ENCODE data around the gene C17orf50. TPM values are rescaled to one million over a fixed set of nuclear protein-coding genes. Genes with fewer than 3 reads are reported as not detected.

Gene C17orf50
- total RNA-seq, 2 experiments from 2014 or later = not detected

DNA sequence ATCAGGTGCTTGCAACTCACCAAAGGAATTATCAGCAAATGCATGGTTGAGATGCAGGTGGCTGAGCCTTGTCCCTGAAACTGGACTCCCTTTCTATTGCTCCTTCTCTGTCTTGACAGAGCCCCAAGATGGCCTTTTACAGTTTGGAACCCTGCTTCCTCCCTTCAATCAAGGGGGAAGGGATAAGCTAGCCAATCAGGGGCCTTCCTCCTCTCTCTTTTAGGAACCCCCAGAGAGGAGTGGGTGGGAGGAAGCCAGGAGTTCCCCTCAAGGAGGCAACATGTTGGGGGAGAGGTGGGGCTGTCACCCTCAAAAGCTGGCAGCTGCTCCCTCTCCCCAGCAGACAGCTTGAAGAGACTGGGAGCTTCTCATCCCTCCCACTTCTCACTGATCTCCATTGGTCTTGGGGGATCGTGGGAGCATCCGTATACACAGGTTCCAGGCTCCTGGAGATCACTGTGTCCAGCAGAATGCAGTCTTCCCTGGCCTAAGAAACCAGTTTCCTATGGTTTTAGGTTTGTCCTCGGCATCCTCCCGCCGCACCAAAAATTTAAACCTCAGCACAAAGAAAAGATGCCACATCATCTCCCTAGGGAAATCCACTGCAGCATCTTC lies 22.1 kb upstream of the C17orf50 start:
- Mint-ChIP-seq H3K4me1 (ENCODE audit: low read depth) (peaks cover 7% of the 10 kb centered on the region), H3K36me3 (ENCODE audit: low read depth) (no peaks in the 10 kb centered on the region), H3K27me3 (peaks cover 25% of the 10 kb centered on the region), H3K4me3 (no peak overlapping the region), H3K9me3 (no peaks in the 10 kb centered on the region), H3K27ac (no peak overlapping the region)
- ATAC-seq (peak; percentile 43), DNase-seq (no peak)
- ChIA-PET POLR2A (no interaction called here), CTCF (interaction anchor here (0.7 to 2.4 kb wide), 3 partner anchors 10 to 125 kb away, joined by 3 to 15 read pairs (median 5); no protein-coding TSS in a partner anchor)
- no peak for TF ChIP-seq CTCF (IDR thresholded peaks at IDR 0.05)
- intact Hi-C loops (cut with micrococcal nuclease) = no loop called here

DNA sequence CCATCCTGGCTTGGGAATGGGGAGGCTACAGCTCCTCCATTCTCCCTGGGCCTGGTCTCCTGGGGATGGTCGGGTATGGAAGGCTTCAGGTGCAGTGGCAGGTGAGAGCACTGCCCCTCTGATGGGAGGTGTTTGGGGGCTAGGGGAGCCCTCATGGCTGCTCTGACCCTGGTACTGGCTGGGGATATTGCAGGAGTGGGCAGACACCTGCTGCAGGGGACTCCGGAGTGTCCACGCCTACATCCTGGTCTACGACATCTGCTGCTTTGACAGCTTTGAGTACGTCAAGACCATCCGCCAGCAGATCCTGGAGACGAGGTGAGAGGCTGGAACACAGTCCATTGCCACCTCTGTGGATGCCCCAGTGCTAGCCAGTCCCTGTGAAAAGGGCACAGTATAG lies 20.5 kb upstream of the C17orf50 start:
- DNase-seq = no peak
- ChIA-PET CTCF (interaction anchor here (0.7 to 2.4 kb wide), 6 partner anchors 8 to 759 kb away, joined by 3 to 15 read pairs (median 5); partner anchors contain the start of gene RASL10B), POLR2A (no interaction called here)
- Mint-ChIP-seq H3K4me3 (no peak overlapping the region), H3K27me3 (peaks cover 30% of the 10 kb centered on the region), H3K36me3 (ENCODE audit: low read depth) (no peaks in the 10 kb centered on the region), H3K27ac (no peak overlapping the region), H3K4me1 (ENCODE audit: low read depth) (peaks cover 7% of the 10 kb centered on the region), H3K9me3 (no peaks in the 10 kb centered on the region)
- intact Hi-C loops (cut with micrococcal nuclease) = loop anchor here (10.0 kb wide), 1 partner anchor 565 kb away; no protein-coding TSS in a partner anchor
- no peak for ATAC-seq
- TF ChIP-seq CTCF (IDR thresholded peaks at IDR 0.05) = no peak

DNA sequence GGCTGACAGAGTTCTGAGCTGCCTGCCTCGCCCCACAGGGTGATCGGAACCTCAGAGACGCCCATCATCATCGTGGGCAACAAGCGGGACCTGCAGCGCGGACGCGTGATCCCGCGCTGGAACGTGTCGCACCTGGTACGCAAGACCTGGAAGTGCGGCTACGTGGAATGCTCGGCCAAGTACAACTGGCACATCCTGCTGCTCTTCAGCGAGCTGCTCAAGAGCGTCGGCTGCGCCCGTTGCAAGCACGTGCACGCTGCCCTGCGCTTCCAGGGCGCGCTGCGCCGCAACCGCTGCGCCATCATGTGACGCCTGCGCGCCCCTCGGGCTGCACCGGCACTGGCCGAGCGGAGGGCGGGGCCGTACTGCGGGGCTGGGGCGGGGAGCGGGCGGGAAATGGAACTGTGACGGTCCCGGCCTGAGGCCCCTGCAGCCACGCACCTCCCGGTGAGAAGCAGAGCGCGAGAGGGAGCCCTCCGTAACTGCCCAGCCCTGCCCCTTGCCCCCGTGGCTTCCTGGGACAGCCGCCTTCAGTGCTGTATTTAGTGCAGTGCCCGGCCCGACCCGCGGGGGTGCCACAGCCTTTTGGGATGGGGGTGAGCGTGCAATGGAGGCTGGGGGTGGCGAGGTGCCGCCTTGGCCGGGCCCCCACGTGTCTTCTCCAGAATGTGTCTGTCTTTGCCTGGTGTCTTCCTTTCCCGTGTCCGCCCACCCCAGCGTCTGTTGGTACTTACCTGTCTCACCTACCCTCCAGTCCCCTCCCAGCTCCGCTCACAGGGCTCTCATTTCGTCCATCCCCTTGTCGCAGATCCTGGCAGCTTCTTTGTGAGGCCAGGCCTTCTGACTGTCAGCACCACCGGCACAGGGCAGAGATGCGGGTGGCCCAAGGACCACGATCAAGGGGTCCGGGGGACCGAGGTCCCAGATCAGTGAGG lies 19.4 kb upstream of the C17orf50 start:
- DNase-seq (peak; percentile 49), ATAC-seq (peak; percentile 79)
- Mint-ChIP-seq H3K4me3 (peak overlapping the region; percentile 54), H3K27ac (no peak overlapping the region), H3K36me3 (ENCODE audit: low read depth) (no peaks in the 10 kb centered on the region), H3K27me3 (peaks cover 30% of the 10 kb centered on the region), H3K4me1 (ENCODE audit: low read depth) (peaks cover 7% of the 10 kb centered on the region), H3K9me3 (no peaks in the 10 kb centered on the region)
- intact Hi-C loops (cut with micrococcal nuclease) = loop anchor here (10.0 kb wide), 1 partner anchor 566 kb away; no protein-coding TSS in a partner anchor
- CTCF ChIA-PET = interaction anchor here (0.8 to 1.5 kb wide), 3 partner anchors 10 to 23 kb away, joined by 3 to 5 read pairs (median 4); partner anchors contain the start of genes C17orf50 and RASL10B
- peak; percentile 24 for TF ChIP-seq CTCF (IDR thresholded peaks at IDR 0.05)
- POLR2A ChIA-PET = interaction anchor here (1.0 kb wide), 1 partner anchor 12 kb away, joined by 5 read pairs; no protein-coding TSS in a partner anchor

GRCh38 chr17:35742496-35742895 lies 18.2 kb upstream of the C17orf50 start:
- DNase-seq (no peak), ATAC-seq (no peak)
- peaks cover 9% of the 10 kb centered on the region for H3K4me1 Mint-ChIP-seq (ENCODE audit: low read depth)
- no peak for TF ChIP-seq CTCF (IDR thresholded peaks at IDR 0.05)
- H3K9me3 Mint-ChIP-seq = no peaks in the 10 kb centered on the region
- H3K27me3 Mint-ChIP-seq = peaks cover 32% of the 10 kb centered on the region
- intact Hi-C loops (cut with micrococcal nuclease) = loop anchor here (10.0 kb wide), 1 partner anchor 568 kb away; no protein-coding TSS in a partner anchor
- H3K27ac Mint-ChIP-seq = no peak overlapping the region
- no peak overlapping the region for H3K4me3 Mint-ChIP-seq
- ChIA-PET POLR2A (interaction anchor here (1.0 kb wide), 1 partner anchor 13 kb away, joined by 5 read pairs; no protein-coding TSS in a partner anchor), CTCF (no interaction called here)
- no peaks in the 10 kb centered on the region for H3K36me3 Mint-ChIP-seq (ENCODE audit: low read depth)
